Astrocyte (in vitro differentiated cells and primary cell): Measurements from ENCODE around the gene RGS8.

Experiments
- EZH2 ChIP-seq: IDR thresholded peaks from 2 replicates; pipeline ENCODE4 v1.6.1; 2012; ENCODE audit warnings: mild to moderate bottlenecking, low read length, inconsistent platforms; ENCODE audit not compliant: insufficient read depth
- TF ChIP-seq, protein P1 (sequence below): IDR thresholded peaks from 2 replicates; pipeline ENCODE4 v1.5.1; 2011; ENCODE audit warnings: low read depth, mild to moderate bottlenecking, inconsistent platforms, low read length, moderate library complexity; ENCODE audit not compliant: insufficient read depth

DNA sequence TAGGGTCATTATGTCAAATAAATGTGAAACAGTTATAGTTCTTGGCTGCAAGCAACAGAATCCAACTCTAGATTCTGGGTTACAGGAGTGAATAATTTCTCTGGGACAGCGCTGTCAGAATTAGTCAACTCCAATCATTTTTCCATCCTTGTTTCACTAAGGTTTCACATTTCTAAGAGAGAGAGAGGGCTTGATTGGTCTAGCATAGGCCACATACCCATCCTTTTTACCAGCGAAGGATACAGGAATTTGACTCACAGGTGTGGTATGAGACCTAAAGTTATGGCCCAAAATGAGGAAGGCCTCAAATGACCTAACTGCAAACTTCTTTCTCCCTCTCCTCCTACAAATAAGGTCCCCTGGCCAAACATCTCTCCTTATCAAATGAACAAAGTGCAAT is 25.5 kb upstream of the RGS8 start:
- TF ChIP-seq, protein P1, sequence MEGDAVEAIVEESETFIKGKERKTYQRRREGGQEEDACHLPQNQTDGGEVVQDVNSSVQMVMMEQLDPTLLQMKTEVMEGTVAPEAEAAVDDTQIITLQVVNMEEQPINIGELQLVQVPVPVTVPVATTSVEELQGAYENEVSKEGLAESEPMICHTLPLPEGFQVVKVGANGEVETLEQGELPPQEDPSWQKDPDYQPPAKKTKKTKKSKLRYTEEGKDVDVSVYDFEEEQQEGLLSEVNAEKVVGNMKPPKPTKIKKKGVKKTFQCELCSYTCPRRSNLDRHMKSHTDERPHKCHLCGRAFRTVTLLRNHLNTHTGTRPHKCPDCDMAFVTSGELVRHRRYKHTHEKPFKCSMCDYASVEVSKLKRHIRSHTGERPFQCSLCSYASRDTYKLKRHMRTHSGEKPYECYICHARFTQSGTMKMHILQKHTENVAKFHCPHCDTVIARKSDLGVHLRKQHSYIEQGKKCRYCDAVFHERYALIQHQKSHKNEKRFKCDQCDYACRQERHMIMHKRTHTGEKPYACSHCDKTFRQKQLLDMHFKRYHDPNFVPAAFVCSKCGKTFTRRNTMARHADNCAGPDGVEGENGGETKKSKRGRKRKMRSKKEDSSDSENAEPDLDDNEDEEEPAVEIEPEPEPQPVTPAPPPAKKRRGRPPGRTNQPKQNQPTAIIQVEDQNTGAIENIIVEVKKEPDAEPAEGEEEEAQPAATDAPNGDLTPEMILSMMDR: no peak
- TF ChIP-seq EZH2: no peak
